Endodermal cell (in vitro differentiated cells): ENCODE results near the gene GUCA1A. TPM values are rescaled to one million over a fixed set of nuclear protein-coding genes. Genes with fewer than 3 reads are reported as not detected.
"Not testable (repeated sequence)": the region's sequence is repeated elsewhere in the genome, so short reads cannot be mapped to it uniquely, and the experiment has no call there.

ENCODE experiments used
- DNase-seq: peaks from one replicate; pipeline ENCODE4 v3.0.0-alpha.2; 2017
- H3K27ac ChIP-seq: 2 replicates; pipeline ENCODE4 v1.5.1; 2013; ENCODE audit warnings: mild to moderate bottlenecking, low read depth, low read length, moderate library complexity
- H3K27me3 ChIP-seq: 2 replicates; pipeline ENCODE4 v1.6.1; 2013; ENCODE audit warnings: mild to moderate bottlenecking, low read length, moderate library complexity; ENCODE audit not compliant: insufficient read depth, control insufficient read depth, poor library complexity, severe bottlenecking
- H3K36me3 ChIP-seq: 2 replicates; pipeline ENCODE4 v1.7.0; 2013; ENCODE audit warnings: mild to moderate bottlenecking, low read length, moderate library complexity; ENCODE audit not compliant: control insufficient read depth, insufficient read depth
- H3K4me1 ChIP-seq: one replicate; pipeline ENCODE4 v1.7.0; 2013; ENCODE audit warnings: low read length; ENCODE audit not compliant: control insufficient read depth, insufficient read depth
- H3K4me3 ChIP-seq: 2 replicates; pipeline ENCODE4 v1.5.1; 2013; ENCODE audit warnings: mild to moderate bottlenecking, low read length, moderate library complexity
- H3K9ac ChIP-seq: 2 replicates; pipeline ENCODE4 v1.6.1; 2013; ENCODE audit warnings: mild to moderate bottlenecking, low read length, moderate library complexity; ENCODE audit not compliant: poor library complexity, severe bottlenecking; ENCODE audit errors: extremely low read depth
- H3K9me3 ChIP-seq: 2 replicates; pipeline ENCODE4 v1.6.1; 2013; ENCODE audit warnings: mild to moderate bottlenecking, low read length, moderate library complexity; ENCODE audit not compliant: control insufficient read depth
- H3K27ac Mint-ChIP-seq: 2 replicates; pipeline ENCODE4 v1.8.0; 2020; ENCODE audit warnings: mixed read lengths
- H3K27me3 Mint-ChIP-seq: 2 replicates; pipeline ENCODE4 v1.8.0; 2021; ENCODE audit warnings: mild to moderate bottlenecking, mixed read lengths; ENCODE audit not compliant: insufficient read depth
- H3K36me3 Mint-ChIP-seq: 2 replicates; pipeline ENCODE4 v1.8.0; 2020; ENCODE audit warnings: low read depth, mixed read lengths
- H3K4me1 Mint-ChIP-seq: 2 replicates; pipeline ENCODE4 v1.8.0; 2020; ENCODE audit warnings: mixed read lengths
- H3K4me3 Mint-ChIP-seq: 2 replicates; pipeline ENCODE4 v1.8.0; 2020; ENCODE audit warnings: mild to moderate bottlenecking, moderate library complexity, mixed read lengths
- H3K9me3 Mint-ChIP-seq: 2 replicates; pipeline ENCODE4 v1.8.0; 2020; ENCODE audit warnings: mild to moderate bottlenecking, mixed read lengths
- CTCF ChIP-seq: fragments of 200-600 bp; sonication (generic); conservative IDR thresholded peaks from 2 replicates; pipeline ENCODE4 v1.5.0; 2021; ENCODE audit warnings: antibody characterized with exemption, mild to moderate bottlenecking
- WGBS, 2 experiments: methylation state at CpG; one replicate each; pipeline versions ENCODE4 v1.1.5 to v1.1.7; 2013; ENCODE audit warnings: missing lambda C conversion rate in 2 of 2, mixed read lengths in 1 of 2; ENCODE audit not compliant: insufficient coverage in 1 of 2, insufficient read length in 1 of 2; 5-methylcytosine and 5-hydroxymethylcytosine counted together
- total RNA-seq, 2 donors: library from RNA; stranded (reverse); fragmentation: NEBNext Ultra II Directional in 1 of 2; extraction: Animal tissue kit (Norgen Biotek cat#: 25700) in 1 of 2; gene quantifications; 2 replicates in 1 of 2; 3 replicates in 1 of 2; pipeline ENCODE4 v1.2.1, GENCODE V29; 2021

The GUCA1A gene
- total RNA-seq, 2 donors from 2014 or later = 3.9 to 4.4 TPM

- Mint-ChIP-seq H3K27me3 (no peaks in the 10 kb centered on the region), H3K4me3 (no peak overlapping the region)
These were observed 30.0 kb downstream of the GUCA1A start for GRCh38 chr6:42203183-42203582.

GRCh38 chr6:42204768-42205282 lies 31.7 kb downstream of the GUCA1A start:
- H3K36me3 Mint-ChIP-seq = peaks cover 38% of the 10 kb centered on the region
- Histone ChIP-seq H3K27me3 (no peaks in the 10 kb centered on the region), H3K9me3 (no peaks in the 10 kb centered on the region), H3K4me1 (no peaks in the 10 kb centered on the region), H3K27ac (no peak overlapping the region), H3K4me3 (no peak overlapping the region), H3K9ac (no peak overlapping the region), H3K36me3 (peaks cover 33% of the 10 kb centered on the region)
- H3K4me3 Mint-ChIP-seq = no peak overlapping the region
- H3K27ac Mint-ChIP-seq = no peak overlapping the region
- TF ChIP-seq CTCF = no peak
- DNase-seq = no peak
- no peaks in the 10 kb centered on the region for H3K27me3 Mint-ChIP-seq
- H3K4me1 Mint-ChIP-seq = peaks cover 21% of the 10 kb centered on the region
- WGBS, 2 experiments = 90 to 98% methylated on average over 2 to 4 of the region's 4 CpGs
- H3K9me3 Mint-ChIP-seq = no peaks in the 10 kb centered on the region

More at GRCh38 chr6:42203183-42203582, 30.0 kb downstream of the GUCA1A start:
- Histone ChIP-seq H3K27ac (no peak overlapping the region), H3K9ac (no peak overlapping the region), H3K27me3 (no peaks in the 10 kb centered on the region), H3K4me1 (no peaks in the 10 kb centered on the region), H3K4me3 (no peak overlapping the region), H3K9me3 (no peaks in the 10 kb centered on the region), H3K36me3 (peaks cover 21% of the 10 kb centered on the region)
- no peak overlapping the region for H3K27ac Mint-ChIP-seq
- no peaks in the 10 kb centered on the region for H3K9me3 Mint-ChIP-seq
- peaks cover 22% of the 10 kb centered on the region for H3K4me1 Mint-ChIP-seq
- peaks cover 31% of the 10 kb centered on the region for H3K36me3 Mint-ChIP-seq
- no peak for DNase-seq
- WGBS, 2 experiments = 85 to 92% methylated on average over 3 of the region's 3 CpGs
- no peak for TF ChIP-seq CTCF

- not testable (repeated sequence) for H3K9me3 Mint-ChIP-seq, DNase-seq, H3K4me1 Mint-ChIP-seq, H3K4me3 ChIP-seq, H3K9me3 ChIP-seq, H3K27me3 ChIP-seq, H3K4me1 ChIP-seq, H3K9ac ChIP-seq, H3K27ac ChIP-seq, H3K27ac Mint-ChIP-seq, H3K4me3 Mint-ChIP-seq, H3K27me3 Mint-ChIP-seq
- 67 to 81% methylated on average over 1 to 2 of the region's 2 CpGs for WGBS, 2 experiments
- H3K36me3 ChIP-seq = peaks cover 56% of the 10 kb centered on the region
- peaks cover 57% of the 10 kb centered on the region for H3K36me3 Mint-ChIP-seq
These were observed 34.4 kb downstream of the GUCA1A start for GRCh38 chr6:42207559-42207958.

- Mint-ChIP-seq H3K27me3 (no peaks in the 10 kb centered on the region), H3K36me3 (peaks cover 53% of the 10 kb centered on the region), H3K27ac (no peak overlapping the region), H3K4me1 (peaks cover 2% of the 10 kb centered on the region), H3K9me3 (no peaks in the 10 kb centered on the region), H3K4me3 (no peak overlapping the region)
- WGBS, 2 experiments = no CpG with 5 or more reads among the region's 1 CpG
- Histone ChIP-seq H3K4me3 (no peak overlapping the region), H3K36me3 (peaks cover 68% of the 10 kb centered on the region), H3K4me1 (no peaks in the 10 kb centered on the region), H3K27me3 (no peaks in the 10 kb centered on the region), H3K9me3 (no peaks in the 10 kb centered on the region), H3K9ac (no peak overlapping the region), H3K27ac (no peak overlapping the region)
- DNase-seq = no peak
- TF ChIP-seq CTCF = no peak
These were observed 37.4 kb downstream of the GUCA1A start for GRCh38 chr6:42210551-42210950.
